ENCODE measurements around the gene KRTAP10-4. TPM values are rescaled to one million over a fixed set of nuclear protein-coding genes. Genes with fewer than 3 reads are reported as not detected.

KRTAP10-4 gene
- total RNA-seq, 1 donor from 2014 or later = not detected

DNA sequence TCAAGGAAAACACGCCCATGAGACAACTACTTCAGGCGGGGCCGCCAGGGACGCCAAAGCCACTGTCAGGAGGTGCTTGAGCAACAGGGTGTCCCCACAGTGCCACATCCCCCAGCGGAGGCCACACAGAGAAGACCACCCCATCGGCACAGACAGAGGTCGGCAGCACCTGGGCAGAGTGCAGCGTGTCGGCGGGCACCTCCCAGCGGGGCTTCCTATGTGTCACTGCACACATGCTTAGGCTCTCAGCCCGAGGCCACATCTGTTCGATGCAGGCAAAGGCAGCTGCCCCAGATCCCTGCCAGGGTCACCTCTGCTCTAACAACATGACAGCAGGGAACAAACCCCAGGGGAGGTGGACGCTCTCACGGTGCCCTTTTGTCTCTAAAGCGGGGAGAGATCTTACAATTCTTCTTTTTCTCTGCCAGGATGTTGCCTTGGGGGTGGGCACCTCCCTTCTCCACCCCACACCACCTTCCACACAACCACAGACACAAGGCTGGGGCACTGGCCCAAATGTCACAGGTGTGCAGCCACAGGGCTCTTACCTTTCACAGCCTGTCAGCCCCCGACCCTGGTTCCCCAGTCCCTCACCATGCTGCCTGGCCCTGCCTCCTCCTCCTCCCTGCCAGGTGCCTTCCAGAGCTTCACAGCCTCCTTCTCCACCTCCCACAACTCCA is 42.5 kb downstream of the KRTAP10-4 start:
- no peak for DNase-seq (ENCODE audit: low read depth in 2 of 2)

DNA sequence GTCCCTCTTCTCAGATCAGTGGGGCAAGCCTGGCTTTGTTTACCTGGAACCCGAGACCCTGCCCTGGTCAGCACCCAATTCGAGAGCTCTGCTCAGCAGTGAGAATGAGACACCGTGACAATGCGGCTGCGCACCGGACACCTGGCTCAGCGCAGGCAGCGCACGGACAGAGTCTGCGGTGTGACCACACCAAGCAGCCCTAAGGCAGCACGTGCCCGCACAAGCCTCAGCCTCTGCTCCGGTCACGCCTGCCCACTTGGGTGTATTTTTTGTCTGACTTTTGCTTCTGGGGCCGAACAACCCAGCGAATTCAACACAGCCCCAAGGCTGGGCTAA is 43.0 kb downstream of the KRTAP10-4 start:
- DNase-seq (ENCODE audit: low read depth in 2 of 2) = no peak

DNA sequence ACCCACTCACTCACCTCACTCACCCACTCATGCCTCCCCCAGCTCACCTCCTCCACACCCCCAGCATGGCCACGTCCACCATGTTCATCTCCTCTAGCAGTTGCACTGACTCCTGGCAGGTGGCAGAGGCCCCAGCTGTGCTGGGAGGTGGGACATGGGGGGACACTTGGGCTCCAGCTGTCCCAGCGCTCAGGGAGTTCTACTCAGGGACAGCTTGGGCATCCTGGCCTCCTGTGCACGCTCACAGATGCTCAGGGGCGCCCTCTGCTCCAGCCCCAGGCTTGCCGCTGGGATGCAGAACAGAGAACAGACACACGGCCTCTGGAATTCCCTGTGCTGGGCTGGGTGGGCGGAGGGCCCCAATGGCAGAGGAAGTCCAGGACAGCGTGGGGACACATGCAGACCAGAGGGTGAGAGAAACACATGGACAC is 43.6 kb downstream of the KRTAP10-4 start:
- no peak for DNase-seq (ENCODE audit: low read depth in 2 of 2)

DNA sequence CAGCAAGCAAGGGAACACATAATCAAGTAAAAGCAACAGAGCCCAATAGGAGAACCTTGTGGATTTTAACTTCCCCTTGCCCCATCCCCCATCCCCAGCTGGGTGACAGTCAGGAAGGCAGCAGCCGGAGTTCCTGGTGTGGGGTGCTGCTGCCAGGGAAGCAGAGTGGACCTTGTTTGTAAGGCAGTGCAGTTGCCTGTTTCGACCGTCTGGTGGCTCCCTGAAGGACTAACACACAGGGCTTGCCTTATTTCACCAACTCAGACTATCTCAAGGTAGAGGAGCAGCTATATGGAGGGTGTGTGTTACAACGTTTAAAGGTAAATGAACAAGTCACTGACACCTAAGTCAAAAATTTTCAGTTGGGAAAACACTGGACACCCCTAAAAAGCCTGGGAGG is 45.0 kb downstream of the KRTAP10-4 start:
- DNase-seq (ENCODE audit: low read depth in 2 of 2) = peak; percentile 6 to 55

DNA sequence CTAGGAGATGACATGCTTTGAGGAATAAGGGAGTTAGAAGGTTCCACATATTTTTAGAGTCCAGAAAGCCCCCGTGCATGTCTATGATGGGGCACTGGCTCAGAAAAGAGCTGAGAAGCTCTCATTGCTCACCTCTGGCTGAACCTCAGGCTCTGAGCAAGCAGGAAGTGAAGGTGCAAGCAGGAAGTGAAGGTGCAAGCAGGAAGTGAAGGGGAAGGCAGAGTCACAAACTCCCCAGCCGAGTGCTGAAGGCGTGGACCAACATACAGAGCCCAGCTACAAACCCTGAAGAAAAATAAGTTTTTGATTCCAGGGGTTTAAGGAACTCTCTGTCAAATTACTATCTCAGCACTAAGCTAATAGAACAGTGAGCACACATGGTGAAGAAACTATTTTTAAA is 45.4 kb downstream of the KRTAP10-4 start:
- DNase-seq (ENCODE audit: low read depth in 2 of 2) = peak in 1 of 2 donors; percentile 2

DNA sequence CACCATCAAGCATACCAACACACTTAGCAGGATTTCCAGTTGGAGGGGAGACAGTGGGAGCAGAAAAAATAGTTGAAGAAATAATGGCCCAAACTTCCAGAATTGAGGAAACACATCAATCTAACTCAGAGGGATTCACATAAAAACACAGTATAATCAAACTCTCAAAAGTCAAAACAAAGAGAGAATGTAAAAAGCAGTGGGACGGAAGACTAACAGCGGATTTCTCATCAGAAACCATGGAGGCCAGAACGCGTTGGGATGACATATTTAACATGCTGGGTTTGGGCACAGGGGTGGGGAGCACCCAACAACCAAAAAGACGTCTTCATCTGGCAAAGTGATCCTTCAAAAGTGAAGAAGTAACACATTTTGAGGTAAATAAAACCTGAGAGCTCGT is 46.4 kb downstream of the KRTAP10-4 start:
- no peak for DNase-seq (ENCODE audit: low read depth in 2 of 2)

DNA sequence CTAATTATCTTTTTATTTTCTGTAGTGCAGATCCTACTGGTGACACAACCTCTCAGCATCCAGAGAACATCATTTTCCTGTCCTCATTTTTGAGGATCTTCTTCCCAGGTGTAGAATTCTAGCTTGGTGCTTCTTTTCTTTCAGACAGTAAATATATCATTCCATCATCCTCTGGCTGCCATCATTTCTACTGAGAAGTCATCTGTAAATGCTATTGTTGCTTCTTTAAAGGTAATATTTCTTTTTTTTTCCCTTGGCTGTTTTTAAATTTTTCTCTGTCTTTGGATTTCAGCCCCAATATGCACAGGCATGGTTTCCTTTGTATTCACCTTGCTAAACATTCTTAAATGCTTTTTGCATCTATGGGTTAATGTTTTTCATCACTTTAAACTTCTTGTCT is 50.0 kb downstream of the KRTAP10-4 start:
- no peak for DNase-seq (ENCODE audit: low read depth in 2 of 2)

Other genes starting within 250 kb of the KRTAP10-4 start
- 3.6 and 6.7 TPM in 2 replicates for gene CFAP410, start 234.3 kb upstream of the KRTAP10-4 start, total RNA-seq
- 0.25 and 0.39 TPM in 2 replicates for gene TRPM2, start 220.1 kb upstream of the KRTAP10-4 start, total RNA-seq
- gene LRRC3, start 118.2 kb upstream of the KRTAP10-4 start, total RNA-seq = 0.77 and 1.8 TPM in 2 replicates
- not detected in 2 replicates for gene KRTAP10-1, start 33.5 kb upstream of the KRTAP10-4 start, total RNA-seq
- not detected in 2 replicates for gene KRTAP10-2, start 22.2 kb upstream of the KRTAP10-4 start, total RNA-seq
- gene KRTAP10-3, start 14.9 kb upstream of the KRTAP10-4 start, total RNA-seq = not detected in 2 replicates
- not detected in 2 replicates for gene KRTAP10-5, start 6.9 kb downstream of the KRTAP10-4 start, total RNA-seq
- not detected in 2 replicates for gene KRTAP10-6, start 18.8 kb downstream of the KRTAP10-4 start, total RNA-seq
- gene KRTAP10-7, start 26.9 kb downstream of the KRTAP10-4 start, total RNA-seq = not detected in 2 replicates
- gene KRTAP10-8, start 38.4 kb downstream of the KRTAP10-4 start, total RNA-seq = not detected in 2 replicates
- gene KRTAP10-9, start 53.4 kb downstream of the KRTAP10-4 start, total RNA-seq = not detected in 2 replicates
- gene KRTAP10-10, start 63.6 kb downstream of the KRTAP10-4 start, total RNA-seq = not detected in 2 replicates
- gene KRTAP10-11, start 72.7 kb downstream of the KRTAP10-4 start, total RNA-seq = not detected in 2 replicates
- gene KRTAP12-4, start 80.9 kb downstream of the KRTAP10-4 start, total RNA-seq = not detected in 2 replicates
- gene KRTAP12-3, start 84.2 kb downstream of the KRTAP10-4 start, total RNA-seq = not detected in 2 replicates
- not detected in 2 replicates for gene KRTAP12-2, start 93.2 kb downstream of the KRTAP10-4 start, total RNA-seq
- gene KRTAP12-1, start 108.4 kb downstream of the KRTAP10-4 start, total RNA-seq = not detected in 2 replicates
- gene KRTAP10-12, start 123.4 kb downstream of the KRTAP10-4 start, total RNA-seq = not detected in 2 replicates
- 0.13 TPM in 2 replicates for gene TSPEAR, start 137.8 kb downstream of the KRTAP10-4 start, total RNA-seq
- 65.0 and 106 TPM in 2 replicates for gene UBE2G2, start 228.1 kb downstream of the KRTAP10-4 start, total RNA-seq
- gene SUMO3, start 244.3 kb downstream of the KRTAP10-4 start, total RNA-seq = 72.7 and 86.4 TPM in 2 replicates